GF-D8 (cell line): ENCODE measurements around the gene BAD.

ENCODE experiments used
- DNase-seq: peaks from one replicate; lab custom pipeline; 2025; lab: John Stamatoyannopoulos, UW

The BAD gene

GRCh38 chr11:64229090-64229743 is 55.2 kb downstream of the BAD start:
- DNase-seq, result no peak

DNA sequence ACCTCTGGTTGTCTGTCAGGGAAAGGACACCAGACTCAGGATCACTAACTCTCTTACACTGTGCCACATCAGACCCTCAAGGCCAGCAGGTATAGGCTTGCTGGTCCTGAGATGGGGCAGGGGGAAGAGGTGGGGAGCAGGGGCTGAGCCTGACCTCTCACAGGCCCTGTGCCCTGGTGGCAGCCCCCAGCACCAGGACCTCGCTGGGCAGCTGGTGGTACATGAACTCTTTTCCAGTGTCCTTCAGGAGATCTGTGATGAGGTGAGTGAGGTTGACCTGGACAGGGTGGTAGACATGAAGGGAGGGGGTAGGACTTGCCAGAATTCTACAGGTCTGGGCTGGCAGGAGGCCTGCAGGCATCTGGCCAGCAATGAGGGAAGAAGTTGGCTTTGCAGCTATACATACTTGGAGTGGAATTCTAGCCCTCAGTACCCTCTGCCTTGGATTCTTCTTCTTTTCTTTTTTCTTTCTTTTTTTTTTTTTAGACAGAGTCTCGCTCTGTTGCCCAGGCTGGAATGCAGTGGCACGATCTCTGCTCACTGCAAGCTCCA is 57.0 kb downstream of the BAD start:
- no peak for DNase-seq

DNA sequence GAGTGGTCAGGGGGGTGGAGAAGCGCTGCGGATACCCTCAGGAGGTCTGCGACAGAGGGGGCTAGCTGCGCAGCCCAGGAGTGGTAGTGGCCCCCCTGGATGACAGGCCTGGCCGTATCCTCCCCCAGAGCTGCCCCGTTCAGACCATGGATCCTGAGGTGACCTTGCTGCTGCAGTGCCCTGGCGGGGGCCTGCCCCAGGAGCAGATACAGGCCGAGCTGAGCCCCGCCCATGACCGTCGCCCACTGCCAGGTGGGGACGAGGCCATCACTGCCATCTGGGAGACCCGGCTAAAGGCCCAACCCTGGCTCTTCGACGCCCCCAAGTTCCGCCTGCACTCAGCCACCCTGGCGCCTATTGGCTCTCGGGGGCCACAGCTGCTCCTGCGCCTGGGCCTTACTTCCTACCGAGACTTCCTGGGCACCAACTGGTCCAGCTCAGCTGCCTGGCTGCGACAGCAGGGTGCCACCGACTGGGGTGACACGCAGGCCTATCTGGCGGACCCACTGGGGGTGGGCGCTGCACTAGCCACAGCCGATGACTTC is 57.9 kb downstream of the BAD start:
- peak; percentile 57 for DNase-seq

DNA sequence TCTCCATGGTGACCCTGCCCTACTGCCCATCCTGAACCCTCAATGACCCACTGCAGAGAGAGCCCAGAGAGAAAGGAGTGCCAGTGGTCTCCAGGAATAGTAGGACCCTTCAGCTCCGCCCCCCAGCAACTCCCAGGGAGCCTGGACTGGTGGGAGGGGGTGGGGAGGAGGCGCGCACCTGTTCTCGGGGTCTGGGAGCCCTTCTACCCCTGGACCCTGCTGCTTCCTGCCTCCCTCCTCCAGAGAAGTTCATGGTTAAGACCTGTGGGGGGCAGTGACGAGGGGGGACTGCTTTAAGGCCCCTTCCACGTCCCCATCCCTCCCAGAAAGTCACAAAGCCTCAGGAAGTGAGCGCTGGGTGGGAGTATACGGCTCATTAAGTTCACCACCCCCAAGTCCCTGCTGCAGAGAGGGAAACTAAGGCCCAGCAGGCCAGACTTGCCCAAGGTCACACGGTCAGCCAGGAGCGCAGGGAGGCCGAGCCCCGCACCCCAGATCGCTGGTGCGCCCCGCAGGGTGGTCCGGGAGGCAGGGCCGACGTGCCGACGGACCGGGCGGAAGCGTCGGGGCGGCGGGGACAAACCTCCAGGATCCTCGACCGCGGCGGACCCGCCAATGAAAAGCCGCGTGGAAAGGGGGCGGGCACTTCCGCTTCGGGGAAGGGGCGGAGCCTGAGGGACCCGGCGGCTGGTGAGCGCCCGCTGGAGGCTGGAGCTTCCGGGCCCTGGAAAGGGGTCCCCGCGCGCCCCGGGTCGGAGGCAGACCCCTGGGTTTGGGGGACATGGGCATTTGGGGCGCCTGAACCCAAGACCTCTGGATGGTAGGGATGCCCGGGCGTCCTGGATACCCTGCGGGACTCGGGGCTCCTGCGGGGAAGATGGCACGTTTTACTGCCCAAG is 58.6 kb downstream of the BAD start, which contains the start of the genes NUDT22 and TRPT1:
Gene NUDT22 (plus strand): TSS at position 667 of the 899 bp plus-strand sequence. CDS start 379 bp downstream, outside the sequence.
Gene TRPT1 (minus strand): TSS at position 579 of the 899 bp plus-strand sequence. CDS start 326 bp downstream, at position 253.
- DNase-seq, result peak; percentile 45

- peak; percentile 5 for DNase-seq
Measured at GRCh38 chr11:64224891-64225607, 59.4 kb downstream of the BAD start.

DNA sequence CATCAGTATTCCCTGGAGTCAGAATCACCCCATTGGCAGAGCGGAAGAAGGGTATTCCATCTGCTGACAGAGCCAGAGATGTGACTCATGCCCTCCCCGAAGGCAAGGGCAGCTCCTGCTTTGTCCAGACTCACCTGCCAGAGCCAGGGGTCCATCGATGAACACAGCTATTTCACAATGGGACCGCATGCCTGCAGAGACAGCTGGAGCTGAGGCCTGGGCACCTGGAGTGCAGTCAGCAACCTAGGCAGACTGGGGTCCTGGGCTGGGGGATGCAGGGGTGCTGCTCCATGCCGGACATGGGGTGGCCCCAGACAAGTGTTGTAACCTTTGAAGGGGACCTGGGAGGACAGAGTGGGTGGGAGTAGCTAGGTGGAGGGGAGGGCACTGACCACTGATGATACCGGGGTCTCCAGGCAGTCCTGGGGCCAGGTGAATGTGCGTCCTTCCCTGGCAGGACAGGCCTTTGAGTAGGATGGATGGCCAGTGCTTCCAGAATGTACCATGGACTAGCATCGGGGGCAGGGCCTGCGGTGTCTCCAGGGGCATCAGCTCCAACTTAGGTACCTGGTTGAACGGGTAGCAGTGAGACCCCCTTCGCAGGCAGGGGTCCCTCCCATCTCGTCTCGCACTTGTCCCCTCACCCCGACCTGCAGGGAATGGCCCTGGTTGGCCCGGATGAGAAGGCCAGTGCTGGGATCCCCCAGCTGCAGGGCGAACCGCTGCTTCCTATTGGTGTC is 60.1 kb downstream of the BAD start:
- no peak for DNase-seq

- DNase-seq, result no peak
Measured at GRCh38 chr11:64223001-64223651, 61.3 kb downstream of the BAD start.

- no peak for DNase-seq
Measured at GRCh38 chr11:64222651-64223000, 61.8 kb downstream of the BAD start.

GRCh38 chr11:64220798-64221197 is 63.7 kb downstream of the BAD start:
- no peak for DNase-seq

DNA sequence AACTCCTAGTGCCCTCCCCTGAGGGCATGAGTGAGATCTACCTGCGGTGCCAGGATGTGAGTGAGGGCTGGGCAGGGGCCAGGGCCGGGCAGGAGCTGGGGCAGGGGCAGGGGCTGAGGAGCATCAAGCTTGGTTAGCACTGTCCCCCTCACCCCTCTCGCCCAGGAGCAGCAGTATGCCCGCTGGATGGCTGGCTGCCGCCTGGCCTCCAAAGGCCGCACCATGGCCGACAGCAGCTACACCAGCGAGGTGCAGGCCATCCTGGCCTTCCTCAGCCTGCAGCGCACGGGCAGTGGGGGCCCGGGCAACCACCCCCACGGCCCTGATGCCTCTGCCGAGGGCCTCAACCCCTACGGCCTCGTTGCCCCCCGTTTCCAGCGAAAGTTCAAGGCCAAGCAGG is 64.2 kb downstream of the BAD start:
- no peak for DNase-seq
